HEK293T (cell line): Measurements from ENCODE around the gene SAMD1.

Experiments
- ARNT ChIP-seq: fragments of 450-650 bp; IDR thresholded peaks from 2 replicates; pipeline ENCODE4 v1.6.1; 2017; ENCODE audit warnings: mild to moderate bottlenecking
- BHLHE40 ChIP-seq: fragments of 450-650 bp; IDR thresholded peaks from 2 replicates; pipeline ENCODE4 v1.6.1; 2016; ENCODE audit warnings: mild to moderate bottlenecking, moderate library complexity, borderline replicate concordance
- CTBP1 ChIP-seq: fragments of 450-650 bp; IDR thresholded peaks from 2 replicates; pipeline ENCODE4 v1.6.1; 2016; ENCODE audit warnings: borderline replicate concordance
- FOXA1 ChIP-seq: fragments of 450-650 bp; IDR thresholded peaks from 2 replicates; pipeline ENCODE4 v1.6.1; 2016; ENCODE audit warnings: mild to moderate bottlenecking
- FOXM1 ChIP-seq: fragments of 450-650 bp; IDR thresholded peaks from 2 replicates; pipeline ENCODE4 v1.6.1; 2017; ENCODE audit warnings: mild to moderate bottlenecking, borderline replicate concordance
- HDGF ChIP-seq: fragments of 450-650 bp; IDR thresholded peaks from 2 replicates; pipeline ENCODE4 v1.6.1; 2017; ENCODE audit warnings: antibody characterized with exemption, borderline replicate concordance
- LEF1 ChIP-seq: fragments of 450-650 bp; IDR thresholded peaks from 2 replicates; pipeline ENCODE4 v1.6.1; 2017; ENCODE audit warnings: mild to moderate bottlenecking, borderline replicate concordance
- NFRKB ChIP-seq: fragments of 450-650 bp; IDR thresholded peaks from 2 replicates; pipeline ENCODE4 v1.6.1; 2016; ENCODE audit warnings: mild to moderate bottlenecking, moderate library complexity
- PKNOX1 ChIP-seq: fragments of 450-650 bp; IDR thresholded peaks from 2 replicates; pipeline ENCODE4 v1.6.1; 2016
- SUZ12 ChIP-seq: fragments of 450-650 bp; IDR thresholded peaks from 2 replicates; pipeline ENCODE4 v1.6.1; 2016; ENCODE audit warnings: mild to moderate bottlenecking

DNA sequence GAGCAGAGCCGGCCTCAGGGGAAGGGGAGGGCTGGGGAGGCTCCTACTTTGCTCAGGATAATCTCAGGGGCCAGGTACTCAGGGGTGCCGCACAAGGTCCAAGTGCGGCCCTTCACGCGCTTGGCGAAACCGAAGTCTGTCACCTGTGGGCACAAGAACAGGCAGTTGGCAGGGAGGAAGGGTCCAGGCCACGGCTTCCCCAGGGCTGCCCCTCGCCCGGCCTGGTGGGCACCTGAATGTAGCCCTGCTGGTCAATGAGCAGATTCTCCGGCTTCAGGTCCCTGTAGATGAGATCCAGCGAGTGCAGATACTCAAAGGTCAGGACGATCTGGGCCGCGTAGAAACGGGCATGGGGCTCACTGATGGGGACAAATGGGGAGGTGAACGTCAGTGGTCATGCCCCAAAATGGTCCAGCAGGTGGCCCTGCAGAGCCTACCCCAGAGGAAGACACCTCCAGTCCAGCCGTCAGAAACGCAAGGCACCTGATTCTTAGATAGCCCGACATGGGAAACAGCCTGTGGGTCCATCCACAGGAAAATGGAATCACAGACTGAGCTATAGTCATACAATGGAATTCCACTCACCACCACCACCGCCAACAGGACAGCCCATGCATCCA, 7.1 kb upstream of the SAMD1 start:
- TF ChIP-seq HDGF (no peak), PKNOX1 (no peak), CTBP1 (no peak), BHLHE40 (no peak), FOXA1 (no peak), LEF1 (no peak), NFRKB (no peak), ARNT (no peak), SUZ12 (no peak), FOXM1 (no peak)
